OCI-LY3 (cell line): Measurements from ENCODE around the gene FGD2.

ENCODE experiments used
- H2AFZ ChIP-seq: fragments of 200-600, 300-600 bp; shearing (Covaris generic); 2 replicates; pipeline ENCODE4 v1.6.0; 2014; ENCODE audit warnings: antibody characterized with exemption, low read depth, low read length
- H3K27ac ChIP-seq: fragments of 200-600, 300-600 bp; sonication (generic); 2 replicates; pipeline ENCODE4 v1.5.1; 2014; ENCODE audit warnings: mild to moderate bottlenecking, low read length, moderate library complexity, mixed read lengths
- H3K27me3 ChIP-seq: fragments of 200-600, 300-600 bp; sonication (generic); 2 replicates; pipeline ENCODE4 v1.6.1; 2014; ENCODE audit warnings: low read depth, low read length, mixed read lengths
- H3K36me3 ChIP-seq: fragments of 200-600, 300-600 bp; sonication (generic); replicated peaks from 2 replicates; pipeline ENCODE3; 2014; ENCODE audit warnings: low read depth, low read length, mixed read lengths
- H3K4me1 ChIP-seq: fragments of 300-600, 200-600 bp; sonication (generic); 2 replicates; pipeline ENCODE4 v1.6.1; 2014; ENCODE audit warnings: low read length, mixed read lengths
- H3K4me2 ChIP-seq: fragments of 200-600, 300-600 bp; sonication (generic); 2 replicates; pipeline ENCODE4 v1.6.1; 2014; ENCODE audit warnings: low read length, mixed read lengths
- H3K4me3 ChIP-seq: fragments of 300-600, 200-600 bp; sonication (generic); 2 replicates; pipeline ENCODE4 v1.5.1; 2014; ENCODE audit warnings: antibody characterized with exemption, mild to moderate bottlenecking, low read length, moderate library complexity
- H3K79me2 ChIP-seq: fragments of 300-600, 200-600 bp; shearing (Covaris generic); 2 replicates; pipeline ENCODE4 v1.6.1; 2014; ENCODE audit warnings: mild to moderate bottlenecking, low read length, mixed read lengths
- H3K9ac ChIP-seq: fragments of 300-600, 200-600 bp; shearing (Covaris generic); 2 replicates; pipeline ENCODE4 v1.6.0; 2014; ENCODE audit warnings: mild to moderate bottlenecking, low read length, moderate library complexity
- H3K9me3 ChIP-seq: fragments of 200-600, 300-600 bp; shearing (Covaris generic); 2 replicates; pipeline ENCODE4 v1.6.1; 2014; ENCODE audit warnings: low read length, mixed read lengths; ENCODE audit not compliant: insufficient read depth
- H4K20me1 ChIP-seq: fragments of 200-600, 300-600 bp; sonication (generic); 2 replicates; pipeline ENCODE4 v1.6.1; 2016; ENCODE audit warnings: low read length, mixed read lengths; ENCODE audit not compliant: insufficient read depth
- CTCF ChIP-seq: fragments of 200-600, 300-600 bp; sonication (generic); IDR thresholded peaks from 2 replicates; pipeline ENCODE4 v1.5.1; 2014; ENCODE audit warnings: antibody characterized with exemption, low read length, low read depth
- EZH2phosphoT487 ChIP-seq: fragments of 200-600 bp; shearing (Covaris generic); IDR thresholded peaks from 2 replicates; pipeline ENCODE4 v1.6.1; 2018; ENCODE audit warnings: antibody characterized with exemption, mixed run types, low read depth

Gene FGD2

GRCh38 chr6:36979347-36979742, 26.1 kb upstream of the FGD2 start:
- H3K79me2 ChIP-seq: peaks cover 54% of the 10 kb centered on the region
- H3K4me3 ChIP-seq: no peak overlapping the region
- peaks cover 6% of the 10 kb centered on the region for H3K4me1 ChIP-seq
- H3K36me3 ChIP-seq: peaks cover 43% of the 10 kb centered on the region
- H3K9ac ChIP-seq: no peak overlapping the region
- H3K27me3 ChIP-seq: no peaks in the 10 kb centered on the region
- peaks cover 49% of the 10 kb centered on the region for H4K20me1 ChIP-seq
- no peaks in the 10 kb centered on the region for H3K9me3 ChIP-seq
- H3K4me2 ChIP-seq: no peak overlapping the region
- TF ChIP-seq CTCF (peak; percentile 50), EZH2phosphoT487 (no peak)
- H3K27ac ChIP-seq: no peak overlapping the region
- no peak overlapping the region for H2AFZ ChIP-seq

GRCh38 chr6:36980129-36980528, 25.3 kb upstream of the FGD2 start:
- Histone ChIP-seq H4K20me1 (peaks cover 54% of the 10 kb centered on the region), H3K4me1 (peaks cover 12% of the 10 kb centered on the region), H3K9me3 (no peaks in the 10 kb centered on the region), H3K27me3 (no peaks in the 10 kb centered on the region), H3K36me3 (peaks cover 36% of the 10 kb centered on the region), H3K79me2 (peaks cover 62% of the 10 kb centered on the region), H3K4me3 (no peak overlapping the region), H3K27ac (no peak overlapping the region), H3K9ac (no peak overlapping the region), H2AFZ (no peak overlapping the region), H3K4me2 (no peak overlapping the region)
- TF ChIP-seq CTCF (no peak), EZH2phosphoT487 (no peak)

GRCh38 chr6:36980876-36981619, 24.4 kb upstream of the FGD2 start:
- H3K27ac ChIP-seq: no peak overlapping the region
- peaks cover 70% of the 10 kb centered on the region for H3K79me2 ChIP-seq
- H3K9me3 ChIP-seq: no peaks in the 10 kb centered on the region
- H3K27me3 ChIP-seq: no peaks in the 10 kb centered on the region
- peaks cover 27% of the 10 kb centered on the region for H3K36me3 ChIP-seq
- peaks cover 54% of the 10 kb centered on the region for H4K20me1 ChIP-seq
- no peak overlapping the region for H3K4me3 ChIP-seq
- no peak overlapping the region for H3K4me2 ChIP-seq
- no peak overlapping the region for H3K9ac ChIP-seq
- TF ChIP-seq CTCF (peak; percentile 28; the same call in 1 of the 2 replicates), EZH2phosphoT487 (no peak)
- H2AFZ ChIP-seq: no peak overlapping the region
- H3K4me1 ChIP-seq: peaks cover 12% of the 10 kb centered on the region

GRCh38 chr6:36983538-36983937, 21.9 kb upstream of the FGD2 start:
- no peak overlapping the region for H3K9ac ChIP-seq
- no peak overlapping the region for H2AFZ ChIP-seq
- H3K36me3 ChIP-seq: peaks cover 3% of the 10 kb centered on the region
- H4K20me1 ChIP-seq: peaks cover 54% of the 10 kb centered on the region
- no peak for TF ChIP-seq CTCF
- no peaks in the 10 kb centered on the region for H3K27me3 ChIP-seq
- H3K9me3 ChIP-seq: no peaks in the 10 kb centered on the region
- peaks cover 74% of the 10 kb centered on the region for H3K79me2 ChIP-seq
- peaks cover 22% of the 10 kb centered on the region for H3K4me1 ChIP-seq
- no peak overlapping the region for H3K27ac ChIP-seq
- H3K4me3 ChIP-seq: no peak overlapping the region
- peak overlapping the region; percentile 86; the same call in 1 of the 2 replicates for H3K4me2 ChIP-seq
